GDM1 (cell line): ENCODE results near the gene PTTG1.
"Not testable (repeated sequence)": the region's sequence is repeated elsewhere in the genome, so short reads cannot be mapped to it uniquely, and the experiment has no call there.

Source experiments
- DNase-seq: peaks from one replicate; lab custom pipeline; 2025; lab: John Stamatoyannopoulos, UW

The PTTG1 gene

DNA sequence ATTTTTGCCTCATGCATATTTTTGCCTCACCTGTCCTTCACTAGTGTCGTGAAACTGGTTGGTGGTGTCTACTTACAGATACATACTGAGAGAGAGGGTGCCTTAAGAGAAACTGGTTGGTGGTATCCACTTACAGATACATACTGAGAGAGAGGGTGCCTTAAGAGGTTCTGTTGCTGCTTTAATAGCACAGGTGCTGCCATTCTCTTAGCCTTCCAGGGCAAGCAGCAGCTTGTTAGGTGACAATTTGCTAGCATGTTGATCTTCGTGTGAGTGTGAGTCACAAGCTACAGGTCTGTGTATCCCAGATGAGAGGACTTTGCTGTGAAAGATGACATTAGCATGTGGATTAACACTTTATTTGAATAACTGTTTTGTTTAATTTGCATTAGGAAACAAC lies 1.4 kb downstream of the PTTG1 start:
- DNase-seq: no peak

DNA sequence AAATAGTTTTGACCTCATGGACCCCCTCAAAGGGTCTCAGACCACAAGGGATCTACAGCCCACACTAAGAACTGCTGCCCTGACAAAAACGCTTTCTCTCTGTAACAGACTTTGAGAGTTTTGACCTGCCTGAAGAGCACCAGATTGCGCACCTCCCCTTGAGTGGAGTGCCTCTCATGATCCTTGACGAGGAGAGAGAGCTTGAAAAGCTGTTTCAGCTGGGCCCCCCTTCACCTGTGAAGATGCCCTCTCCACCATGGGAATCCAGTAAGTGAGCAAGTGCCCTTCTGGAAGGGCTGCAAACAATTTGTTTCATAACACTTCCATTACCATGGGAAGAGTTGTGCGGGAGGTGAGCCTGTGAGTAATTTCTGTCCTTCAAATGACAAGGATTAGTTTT lies 6.0 kb downstream of the PTTG1 start:
- DNase-seq: no peak

DNA sequence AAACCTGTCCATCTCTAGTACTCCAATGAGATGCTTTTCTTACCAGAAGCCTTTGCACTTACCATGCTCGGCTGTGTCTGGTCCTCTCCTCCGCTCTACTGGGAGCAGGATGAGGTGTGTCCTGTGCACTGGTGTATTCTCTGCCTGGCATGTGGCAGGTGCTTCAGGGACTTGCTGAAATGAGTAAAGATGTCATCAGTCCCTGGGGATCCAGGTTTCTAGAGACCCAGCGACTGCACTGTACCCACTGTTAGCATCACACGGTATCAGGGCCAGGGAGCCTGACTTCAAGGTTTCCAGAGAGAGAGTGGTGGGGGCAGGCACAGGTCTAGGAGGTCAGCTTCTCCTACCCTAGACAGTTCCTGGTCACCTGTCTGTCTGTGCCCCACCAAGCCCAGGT lies 10.5 kb downstream of the PTTG1 start:
- DNase-seq: no peak

DNA sequence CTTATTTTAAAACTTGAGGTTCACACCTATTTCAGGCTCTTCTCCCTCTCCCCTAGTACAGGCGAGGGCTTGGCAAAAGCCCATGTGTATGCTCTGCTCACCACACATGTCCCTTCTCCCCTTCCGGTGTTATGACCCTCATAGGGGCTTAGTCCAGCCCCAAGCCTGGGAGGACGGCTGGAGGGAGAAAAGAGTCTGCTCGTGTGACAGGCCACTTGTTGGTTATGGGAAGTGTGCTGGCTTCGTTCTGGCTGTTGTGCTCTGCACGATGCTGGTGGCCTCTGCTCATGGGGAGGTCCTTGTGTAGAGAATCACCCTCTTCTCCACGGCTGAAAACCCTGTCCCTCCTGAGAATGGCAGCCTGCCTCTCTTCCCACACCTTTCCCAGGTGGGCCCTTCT lies 11.1 kb downstream of the PTTG1 start:
- DNase-seq: no peak

DNA sequence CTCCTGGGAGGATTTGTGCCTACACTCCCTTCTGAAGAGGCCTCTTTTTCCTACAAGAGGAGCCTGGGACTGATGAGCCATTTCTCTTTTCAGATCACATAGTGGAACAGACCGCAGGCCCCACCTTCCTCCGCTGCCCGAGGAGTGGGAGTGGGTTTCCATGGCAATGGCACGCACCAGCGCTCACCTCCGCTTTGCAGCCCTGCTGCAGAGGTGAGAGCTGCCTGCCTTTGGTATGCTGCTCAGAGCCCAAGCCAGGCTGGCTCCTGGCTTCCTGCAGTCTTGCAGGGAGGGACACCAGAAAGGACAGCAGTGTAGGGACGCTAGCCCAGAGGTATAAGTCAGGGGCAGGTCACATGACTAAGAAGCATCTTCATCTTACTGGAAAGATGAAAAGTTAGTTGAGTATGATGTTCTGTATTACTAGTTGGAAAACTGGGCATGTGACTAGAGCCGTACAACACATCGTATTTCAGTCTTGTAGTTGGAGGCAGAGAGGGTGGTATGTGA lies 12.4 kb downstream of the PTTG1 start:
- DNase-seq: no peak

DNA sequence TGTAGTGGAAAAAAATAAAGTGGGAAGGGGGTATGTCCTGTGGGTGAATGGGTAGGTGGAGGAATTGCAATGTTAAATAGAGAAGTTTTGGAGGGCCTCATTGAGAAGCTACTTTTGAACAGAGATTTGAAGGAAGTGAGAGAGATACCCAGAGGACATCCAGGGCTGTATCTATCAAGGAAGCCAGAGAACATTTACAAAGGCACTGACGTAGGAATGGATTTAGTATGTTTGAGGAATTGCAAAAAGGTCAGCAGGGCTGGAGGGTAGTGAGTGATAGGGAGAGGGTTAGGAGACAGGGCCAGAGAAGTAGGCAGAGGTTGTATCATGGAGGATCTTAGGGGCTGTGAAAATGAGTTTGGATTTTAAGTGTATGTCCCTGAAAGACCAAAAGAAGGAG lies 13.9 kb downstream of the PTTG1 start:
- DNase-seq: no peak

DNA sequence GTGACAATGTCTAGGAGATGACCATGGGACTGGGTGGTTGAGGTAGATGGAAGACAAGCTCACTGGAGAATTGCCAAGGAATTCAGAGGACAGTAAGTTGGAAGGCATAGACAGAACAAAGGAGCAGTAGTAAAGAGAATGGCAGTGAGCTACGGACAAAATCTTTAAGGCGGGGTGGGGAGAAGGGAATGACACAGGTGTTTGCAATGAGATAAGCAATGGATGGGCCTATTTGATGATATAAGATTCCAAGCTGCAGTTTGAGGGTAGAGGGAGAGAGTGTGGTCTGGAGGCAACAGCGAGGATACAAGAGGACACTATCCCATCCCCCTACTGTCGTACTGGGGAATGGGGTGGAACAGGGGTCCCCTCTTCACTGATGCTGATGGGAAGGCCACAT lies 14.4 kb downstream of the PTTG1 start:
- no peak for DNase-seq

DNA sequence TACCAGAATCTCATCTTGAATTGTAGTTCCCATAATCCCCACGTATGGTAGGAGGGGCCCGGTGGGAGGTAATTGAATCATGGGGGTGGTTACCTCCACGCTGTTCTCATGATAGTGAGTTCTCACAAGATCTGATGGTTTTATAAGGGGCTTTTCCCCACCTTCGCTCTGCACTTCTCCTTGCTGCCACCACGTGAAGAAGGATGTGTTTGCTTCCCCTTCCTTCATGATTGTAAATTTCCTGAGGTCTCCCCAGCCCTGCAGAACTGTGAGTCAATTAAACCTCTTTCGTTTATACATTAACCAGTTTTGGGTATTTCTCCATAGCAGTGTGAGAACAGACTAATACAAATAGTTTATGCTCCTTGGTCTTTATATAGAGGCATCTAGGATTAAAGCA lies 15.0 kb downstream of the PTTG1 start:
- not testable (repeated sequence) for DNase-seq

DNA sequence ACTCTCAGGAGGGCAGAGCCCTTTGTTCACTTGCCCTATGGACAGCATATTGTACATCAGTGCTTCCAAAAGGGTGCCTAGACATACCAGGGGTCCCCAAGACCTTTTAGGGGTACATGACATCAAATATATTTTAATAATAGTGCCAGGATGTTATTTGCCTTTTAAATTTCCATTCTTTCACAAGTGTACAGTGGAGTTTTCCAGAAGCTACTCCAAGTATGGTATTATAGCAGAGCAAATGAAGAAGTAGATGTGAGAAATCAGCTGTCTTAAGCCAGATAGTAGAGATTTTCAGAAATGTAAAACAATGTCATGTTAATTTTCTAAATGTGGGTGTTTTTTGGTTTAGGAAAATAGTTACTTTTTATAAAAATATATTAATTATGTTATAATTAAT lies 15.6 kb downstream of the PTTG1 start:
- DNase-seq: no peak

DNA sequence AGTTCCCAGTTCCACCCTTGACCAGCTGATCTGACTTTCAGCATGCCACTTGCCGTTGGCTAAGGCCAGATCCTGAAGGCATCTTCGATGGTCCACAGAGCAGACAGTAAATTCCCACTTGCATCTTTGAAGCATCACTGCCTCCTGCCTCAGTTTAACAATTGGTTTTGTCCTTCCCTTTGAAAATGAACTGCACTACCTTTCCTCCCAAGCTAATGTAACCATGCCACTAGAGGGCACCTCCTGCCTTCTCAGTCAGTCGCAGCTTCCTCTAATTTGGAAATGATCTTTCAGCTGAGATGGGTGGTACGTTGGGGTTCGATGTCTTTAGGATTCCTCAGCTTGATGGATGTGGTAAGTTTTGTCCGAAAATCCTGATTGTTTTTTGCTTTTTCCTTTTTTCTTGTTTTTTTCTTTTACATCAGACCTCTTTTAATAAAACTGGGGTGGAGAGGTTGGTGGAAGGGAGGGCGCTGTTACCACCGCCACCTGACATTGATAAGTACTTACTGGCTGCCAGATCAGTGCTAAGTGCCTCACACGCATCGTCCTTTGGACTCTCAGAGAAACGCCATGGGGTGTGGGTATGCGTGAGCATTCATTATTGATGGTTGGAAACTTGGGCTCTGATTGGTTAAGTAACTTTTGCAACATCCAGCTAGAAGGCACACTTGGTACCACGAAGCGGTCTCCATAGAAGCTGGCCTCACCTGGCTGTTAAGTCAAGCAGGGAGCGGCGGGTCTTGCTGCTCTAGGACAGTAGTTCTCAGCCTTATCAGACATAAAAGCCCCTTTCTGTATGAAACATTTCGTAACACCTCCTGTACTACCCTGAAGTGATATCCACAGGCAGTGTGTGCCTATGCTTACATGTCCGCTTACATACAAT lies 16.9 kb downstream of the PTTG1 start:
- DNase-seq: peak; percentile 67

DNA sequence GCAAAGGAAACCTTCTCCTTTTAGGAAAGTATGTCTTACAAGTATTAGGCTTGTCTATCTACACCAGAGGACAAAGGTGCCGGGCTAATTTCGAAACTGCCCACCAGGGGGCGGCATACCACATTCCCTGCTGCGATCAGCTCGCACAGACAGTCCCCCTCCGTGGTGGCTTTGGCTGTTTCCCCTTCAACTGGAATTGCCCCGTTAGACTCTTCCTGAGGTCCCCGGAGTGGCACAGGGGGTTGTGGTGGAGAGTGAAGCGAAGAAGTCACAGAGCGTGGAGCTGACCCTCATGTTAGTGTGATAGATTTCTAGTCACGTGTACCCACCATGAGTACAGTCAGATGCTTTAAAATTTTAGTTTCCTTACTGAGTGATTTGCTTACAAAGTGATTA lies 17.5 kb downstream of the PTTG1 start:
- DNase-seq: peak; percentile 84

DNA sequence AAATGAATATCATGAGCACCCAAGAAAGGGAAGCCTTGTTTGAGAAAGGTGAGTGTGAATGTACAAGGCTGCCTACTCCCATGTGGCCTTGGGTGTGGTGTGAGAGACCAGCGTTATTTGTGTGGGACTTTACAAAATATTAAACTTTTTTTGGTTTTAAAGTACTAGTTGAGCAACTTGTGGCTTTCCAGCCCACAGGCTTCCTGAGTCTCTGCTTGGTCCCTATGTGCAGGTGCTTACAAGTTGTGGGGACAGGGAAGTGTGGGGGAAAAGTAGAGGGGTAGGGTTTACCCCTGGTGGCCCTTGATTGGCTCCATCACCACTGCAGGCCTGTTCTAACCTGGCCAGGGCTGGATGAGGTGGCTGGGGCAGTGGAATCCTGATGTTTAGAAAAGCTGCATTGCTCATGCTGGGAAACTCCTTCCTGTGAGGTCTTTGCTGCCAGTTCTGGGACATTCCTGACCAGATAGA lies 19.7 kb downstream of the PTTG1 start:
- DNase-seq: peak; percentile 7

DNA sequence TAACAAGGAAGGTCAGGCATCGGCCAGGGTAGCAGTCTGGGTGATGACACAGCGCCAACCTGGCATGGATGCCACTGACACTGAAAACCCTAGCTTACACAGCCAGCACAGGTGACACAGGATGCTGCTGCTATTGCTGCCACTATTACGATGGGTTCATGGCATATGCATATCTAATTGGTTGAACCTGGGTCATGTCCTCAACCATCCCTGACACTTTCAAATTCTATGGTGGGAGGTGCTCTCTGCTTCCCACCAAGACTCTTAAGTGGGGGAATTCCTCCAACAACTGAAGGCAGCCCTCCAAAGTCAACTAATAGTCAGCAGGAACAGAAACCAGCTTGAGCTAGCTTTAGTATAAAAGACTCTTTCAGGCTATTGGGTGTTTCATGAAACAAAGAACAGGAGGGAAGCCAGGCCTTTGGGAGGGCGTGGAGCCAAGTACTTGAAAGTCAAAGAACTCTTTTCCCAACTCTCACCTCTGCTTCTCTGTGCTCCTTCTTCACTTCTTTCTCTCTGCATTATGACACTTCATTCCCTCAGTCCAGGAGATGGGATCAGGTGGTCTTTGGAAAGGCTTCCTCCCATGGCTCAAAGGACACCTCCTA lies 21.3 kb downstream of the PTTG1 start:
- no peak for DNase-seq

DNA sequence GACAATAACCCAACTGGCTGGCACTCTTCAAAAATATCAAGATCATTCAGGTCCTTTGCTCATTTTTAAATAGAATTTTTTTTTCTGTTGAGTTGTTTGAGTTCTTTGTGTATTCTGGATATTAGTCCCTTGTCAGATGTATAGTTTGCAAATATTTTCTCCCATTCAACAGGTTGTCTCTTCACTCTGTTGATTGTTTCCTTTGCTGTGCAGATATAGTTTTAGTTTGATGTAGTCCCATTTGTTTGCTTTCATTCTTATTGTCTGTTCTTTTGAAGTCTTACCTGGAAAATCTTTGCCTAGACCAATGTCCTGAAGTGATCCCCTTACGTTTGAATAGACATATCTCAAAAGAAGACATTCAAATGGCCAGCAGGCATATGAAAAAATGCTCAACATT lies 22.8 kb downstream of the PTTG1 start:
- no peak for DNase-seq

DNA sequence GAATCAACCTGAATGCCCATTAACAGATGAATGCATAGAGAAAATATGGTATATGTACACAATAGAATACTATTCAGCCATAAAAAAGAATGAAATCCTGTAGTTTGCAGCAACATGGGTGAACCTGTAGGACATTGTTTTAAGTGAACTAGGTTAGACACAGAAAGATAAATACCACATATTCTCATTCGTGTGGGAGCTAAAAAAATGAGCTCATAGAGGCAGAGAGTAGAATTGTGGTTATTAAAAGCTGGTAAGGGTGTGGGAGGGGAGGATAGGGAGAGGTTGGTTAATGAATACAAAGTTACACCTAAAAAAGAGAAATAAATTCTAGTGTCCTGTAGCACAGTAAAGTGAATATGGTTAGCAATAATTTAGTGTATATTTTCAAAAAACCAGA lies 23.5 kb downstream of the PTTG1 start:
- DNase-seq: no peak

DNA sequence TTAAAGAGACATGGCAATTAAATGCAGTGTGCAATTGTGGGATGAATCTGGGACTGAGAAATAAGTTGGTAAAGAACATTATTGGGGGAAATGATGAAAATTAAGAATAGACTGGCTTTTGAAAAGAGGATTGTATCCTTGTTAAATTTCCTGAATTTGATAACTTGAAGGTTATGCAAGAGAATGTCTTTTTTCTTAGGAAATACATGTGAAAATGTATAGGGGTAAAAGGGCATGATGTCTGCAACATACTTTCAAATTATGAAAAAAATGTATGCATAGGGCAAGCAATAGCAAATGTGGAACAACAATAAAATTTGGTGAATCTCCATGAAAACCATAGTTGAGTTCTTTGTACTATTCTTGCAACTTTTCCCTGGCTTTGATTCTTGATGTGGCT lies 24.1 kb downstream of the PTTG1 start:
- no peak for DNase-seq

DNA sequence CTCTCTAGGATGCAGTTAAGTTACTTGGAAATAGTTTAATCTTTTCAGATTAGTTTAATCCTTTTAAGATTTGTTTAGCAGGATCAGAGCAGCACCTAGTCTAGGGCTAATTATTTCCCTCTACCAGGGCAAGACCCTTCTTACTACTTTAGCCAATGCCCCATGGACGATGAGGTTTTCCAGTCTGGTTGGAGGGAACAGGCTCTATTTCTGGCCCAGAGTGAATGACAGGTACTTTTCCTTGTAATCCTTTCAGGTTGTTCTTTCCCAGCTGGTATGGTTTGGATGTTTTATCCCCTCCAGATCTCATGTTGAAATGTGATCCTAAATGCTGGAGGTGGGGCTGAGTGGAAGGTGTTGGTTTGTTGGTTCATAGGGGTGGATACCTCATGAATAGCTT lies 27.2 kb downstream of the PTTG1 start:
- DNase-seq: no peak

DNA sequence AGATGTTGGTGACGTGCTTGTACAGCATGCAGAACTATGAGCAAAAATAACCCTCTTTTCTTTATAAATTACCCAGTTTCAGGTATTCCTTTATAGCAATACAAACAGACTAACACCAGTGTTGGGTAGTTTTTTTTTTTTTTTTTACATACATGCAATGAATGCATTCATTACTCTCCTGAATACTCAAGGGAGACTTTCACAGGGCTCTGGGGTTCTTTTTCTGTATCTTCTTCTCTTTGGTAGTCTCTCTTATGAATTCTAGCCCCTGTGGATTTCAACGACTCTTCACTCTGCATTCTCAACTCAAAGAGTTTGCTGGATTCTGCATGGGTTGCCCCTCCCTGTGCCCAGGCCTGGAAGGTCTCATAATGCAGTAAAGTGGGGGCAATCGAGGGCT lies 27.8 kb downstream of the PTTG1 start:
- DNase-seq: no peak

DNA sequence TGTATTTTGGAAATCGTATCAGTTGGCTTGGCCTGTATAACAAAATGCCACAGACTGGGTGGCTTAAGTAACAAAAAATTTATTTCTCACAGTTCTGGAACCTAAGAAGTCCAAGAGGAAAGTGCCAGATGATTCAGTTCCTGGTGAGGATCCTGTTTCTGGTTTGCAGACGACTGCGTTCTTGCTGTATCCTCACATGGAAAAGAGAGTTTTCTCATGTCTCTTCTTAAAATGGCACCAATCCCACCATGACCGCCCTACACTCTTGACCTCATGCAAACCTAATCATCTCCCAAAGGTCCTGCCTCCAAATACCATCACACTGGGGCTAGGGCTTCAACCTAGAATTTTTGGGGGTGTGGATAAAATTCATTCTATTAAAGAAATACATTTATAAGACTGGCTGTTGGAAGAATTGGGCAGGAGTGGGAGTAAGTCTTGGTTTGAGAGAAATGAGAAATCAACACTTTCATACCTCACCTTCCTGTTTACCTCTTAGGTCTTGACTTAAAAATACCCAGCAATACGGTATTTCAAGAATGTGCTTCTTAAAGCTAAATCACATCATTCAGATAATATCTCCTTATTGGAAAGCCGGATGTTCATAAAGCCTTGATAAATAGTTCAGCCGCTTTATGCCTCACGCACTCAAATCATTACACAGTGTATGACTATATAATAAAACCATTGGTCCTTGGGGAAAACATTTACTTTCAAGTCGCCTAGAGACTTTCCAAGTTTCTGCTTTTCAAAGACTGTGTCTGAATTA lies 28.7 kb downstream of the PTTG1 start:
- DNase-seq: no peak

DNA sequence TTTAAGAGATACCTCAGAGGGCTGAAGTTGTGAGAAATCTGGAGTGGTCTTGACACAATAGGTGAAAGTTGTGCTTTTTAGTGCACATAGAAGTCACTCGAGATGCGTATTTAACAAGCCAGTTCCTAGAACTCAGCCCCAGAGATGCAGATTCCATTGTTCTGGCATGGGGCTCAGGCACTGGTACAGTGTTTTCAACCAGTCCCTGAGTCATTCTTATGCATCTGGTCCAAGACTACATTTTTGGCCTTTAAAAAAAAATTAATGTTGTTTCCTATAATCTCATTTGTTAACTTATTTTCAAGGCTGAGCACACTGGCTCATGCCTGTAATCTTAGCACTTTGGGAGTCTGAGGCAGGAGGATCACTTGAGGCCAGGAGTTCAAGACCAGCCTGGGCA lies 29.6 kb downstream of the PTTG1 start:
- no peak for DNase-seq

DNA sequence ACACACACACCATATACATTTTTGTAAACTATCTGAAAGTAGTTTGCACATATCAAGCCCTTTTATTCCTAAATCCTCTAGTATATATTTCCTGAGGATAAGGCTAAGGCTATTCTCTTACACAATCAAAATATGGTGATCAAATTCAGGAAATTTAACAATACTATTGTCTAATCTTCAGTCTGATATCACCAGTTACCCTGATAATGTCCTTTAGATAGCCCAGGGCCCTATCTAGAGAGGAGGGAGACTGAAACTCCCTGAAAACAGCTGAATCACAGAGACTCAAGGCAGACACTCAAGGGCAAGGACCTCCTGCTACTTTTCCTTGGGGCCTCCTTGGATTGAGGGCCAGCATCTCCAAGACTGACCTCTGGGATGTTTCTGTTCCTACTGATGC lies 30.4 kb downstream of the PTTG1 start:
- DNase-seq: no peak

DNA sequence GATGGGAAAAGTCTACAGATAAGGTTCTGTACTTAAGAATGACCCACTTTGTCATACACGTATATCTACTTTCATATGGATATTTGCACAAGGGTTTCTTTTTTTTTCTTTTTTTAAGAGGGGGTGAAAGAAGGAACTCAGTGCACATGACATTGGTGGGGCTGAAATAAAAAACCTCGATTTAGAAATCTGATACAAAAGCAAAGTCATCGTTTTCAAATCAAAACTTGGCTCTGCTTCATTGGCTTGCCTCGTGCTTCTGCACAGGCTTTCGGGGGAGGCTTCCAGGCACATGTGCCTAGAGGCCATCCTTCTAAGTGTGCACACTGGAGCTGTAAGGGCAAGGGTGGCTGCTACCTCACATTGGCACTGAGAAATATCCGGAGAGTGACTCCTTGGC lies 31.1 kb downstream of the PTTG1 start:
- no peak for DNase-seq

DNA sequence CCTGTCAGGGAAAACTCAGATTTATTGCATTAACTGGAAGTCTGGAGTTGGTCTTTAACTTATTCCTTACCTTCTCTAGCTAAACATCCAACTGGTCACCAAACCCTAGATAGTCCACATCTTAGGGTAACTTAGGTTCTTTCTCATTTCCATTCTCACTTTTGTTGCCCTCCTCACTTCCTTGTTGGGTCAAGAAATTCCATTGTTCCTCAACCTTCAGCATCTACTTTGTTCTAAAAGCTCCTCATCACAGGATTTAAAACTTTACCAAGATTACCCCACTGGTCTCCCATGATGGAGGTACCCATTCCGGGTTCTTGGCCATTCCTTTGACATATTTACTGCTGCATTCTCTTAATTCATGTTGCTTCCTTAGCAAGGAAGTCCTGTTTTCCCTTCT lies 32.1 kb downstream of the PTTG1 start:
- DNase-seq: no peak
